ENCODE measurements around the gene CENPS. TPM values are rescaled to one million over a fixed set of nuclear protein-coding genes. Genes with fewer than 3 reads are reported as not detected.
"Not testable (repeated sequence)": the region's sequence is repeated elsewhere in the genome, so short reads cannot be mapped to it uniquely, and the experiment has no call there.

The CENPS gene
- total and polyA plus RNA-seq, 2 experiments from 2014 or later = 8.8 to 21.1 TPM

DNA sequence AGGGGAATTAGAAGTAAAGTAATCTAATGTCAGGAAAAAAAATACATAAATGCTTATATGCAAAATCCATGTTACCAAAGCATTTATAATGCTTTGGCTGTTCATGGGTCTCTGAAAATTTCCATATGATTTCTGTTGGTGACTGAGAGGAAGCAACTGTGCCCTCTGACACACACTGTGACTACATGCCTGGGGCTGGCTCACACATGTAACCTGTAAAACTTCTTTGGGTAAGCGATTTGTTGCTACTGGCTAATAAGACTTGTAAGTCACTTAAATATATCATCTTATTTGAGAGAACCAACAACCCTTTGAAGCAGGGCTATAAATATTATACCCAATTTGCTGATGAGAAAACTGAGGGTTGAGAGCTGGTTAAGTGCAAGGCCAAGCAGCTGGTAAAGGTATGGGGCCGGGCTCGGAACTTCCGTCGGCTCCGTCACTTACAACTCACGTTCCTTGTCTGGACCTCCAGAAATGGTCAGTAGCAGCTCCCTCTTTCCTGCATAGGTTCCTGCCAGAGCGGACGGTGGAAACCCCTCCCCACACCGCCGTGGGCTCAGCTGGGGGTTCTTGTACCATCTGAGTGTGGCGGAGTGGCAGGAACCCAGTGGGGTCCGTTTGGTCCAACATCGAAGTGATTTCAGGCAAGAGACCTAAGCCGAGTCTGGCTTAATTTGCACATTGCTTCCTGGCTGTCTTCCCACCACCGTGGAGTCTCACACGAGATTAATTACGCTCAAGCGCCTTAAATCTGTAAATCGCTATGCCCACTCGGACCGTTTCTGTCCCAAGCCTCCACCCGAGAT is 41.4 kb downstream of the CENPS start:
- peaks cover 36% of the 10 kb centered on the region for H3K79me2 ChIP-seq
- H3K27ac ChIP-seq = peak overlapping the region; percentile 65
- H3K9me2 ChIP-seq (replicated peaks; ENCODE audit: insufficient read depth) = no peaks in the 10 kb centered on the region
- H3K27me3 ChIP-seq = no peaks in the 10 kb centered on the region
- no peak for TF ChIP-seq EZH2 (IDR thresholded peaks at IDR 0.05; ENCODE audit: borderline replicate concordance)
- TF ChIP-seq, protein P1, sequence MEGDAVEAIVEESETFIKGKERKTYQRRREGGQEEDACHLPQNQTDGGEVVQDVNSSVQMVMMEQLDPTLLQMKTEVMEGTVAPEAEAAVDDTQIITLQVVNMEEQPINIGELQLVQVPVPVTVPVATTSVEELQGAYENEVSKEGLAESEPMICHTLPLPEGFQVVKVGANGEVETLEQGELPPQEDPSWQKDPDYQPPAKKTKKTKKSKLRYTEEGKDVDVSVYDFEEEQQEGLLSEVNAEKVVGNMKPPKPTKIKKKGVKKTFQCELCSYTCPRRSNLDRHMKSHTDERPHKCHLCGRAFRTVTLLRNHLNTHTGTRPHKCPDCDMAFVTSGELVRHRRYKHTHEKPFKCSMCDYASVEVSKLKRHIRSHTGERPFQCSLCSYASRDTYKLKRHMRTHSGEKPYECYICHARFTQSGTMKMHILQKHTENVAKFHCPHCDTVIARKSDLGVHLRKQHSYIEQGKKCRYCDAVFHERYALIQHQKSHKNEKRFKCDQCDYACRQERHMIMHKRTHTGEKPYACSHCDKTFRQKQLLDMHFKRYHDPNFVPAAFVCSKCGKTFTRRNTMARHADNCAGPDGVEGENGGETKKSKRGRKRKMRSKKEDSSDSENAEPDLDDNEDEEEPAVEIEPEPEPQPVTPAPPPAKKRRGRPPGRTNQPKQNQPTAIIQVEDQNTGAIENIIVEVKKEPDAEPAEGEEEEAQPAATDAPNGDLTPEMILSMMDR (IDR thresholded peaks at IDR 0.05; ENCODE audit: poor library complexity) = no peak
- TF ChIP-seq EZH2phosphoT487 (IDR thresholded peaks at IDR 0.05; ENCODE audit: low read depth, severe bottlenecking, unreplicated experiment) = no peak
- DNase-seq (ENCODE audit: low spot score) = no peak
- peak overlapping the region; percentile 85 for H2AFZ ChIP-seq
- no peaks in the 10 kb centered on the region for H4K20me1 ChIP-seq (ENCODE audit: insufficient read depth, poor library complexity, severe bottlenecking)
- peak overlapping the region; percentile 70 for H3K4me3 ChIP-seq
- 6% methylated on average over 21 of the region's 23 CpGs for WGBS (ENCODE audit: low lambda C conversion rate, missing lambda C conversion rate)
- peaks cover 15% of the 10 kb centered on the region for H3K4me1 ChIP-seq (ENCODE audit: insufficient read depth)
- no peaks in the 10 kb centered on the region for H3K9me3 ChIP-seq (ENCODE audit: low read depth)
- peak overlapping the region; percentile 91 for H3K4me2 ChIP-seq
- H3K36me3 ChIP-seq (replicated peaks; ENCODE audit: insufficient read depth, low read depth) = no peaks in the 10 kb centered on the region

DNA sequence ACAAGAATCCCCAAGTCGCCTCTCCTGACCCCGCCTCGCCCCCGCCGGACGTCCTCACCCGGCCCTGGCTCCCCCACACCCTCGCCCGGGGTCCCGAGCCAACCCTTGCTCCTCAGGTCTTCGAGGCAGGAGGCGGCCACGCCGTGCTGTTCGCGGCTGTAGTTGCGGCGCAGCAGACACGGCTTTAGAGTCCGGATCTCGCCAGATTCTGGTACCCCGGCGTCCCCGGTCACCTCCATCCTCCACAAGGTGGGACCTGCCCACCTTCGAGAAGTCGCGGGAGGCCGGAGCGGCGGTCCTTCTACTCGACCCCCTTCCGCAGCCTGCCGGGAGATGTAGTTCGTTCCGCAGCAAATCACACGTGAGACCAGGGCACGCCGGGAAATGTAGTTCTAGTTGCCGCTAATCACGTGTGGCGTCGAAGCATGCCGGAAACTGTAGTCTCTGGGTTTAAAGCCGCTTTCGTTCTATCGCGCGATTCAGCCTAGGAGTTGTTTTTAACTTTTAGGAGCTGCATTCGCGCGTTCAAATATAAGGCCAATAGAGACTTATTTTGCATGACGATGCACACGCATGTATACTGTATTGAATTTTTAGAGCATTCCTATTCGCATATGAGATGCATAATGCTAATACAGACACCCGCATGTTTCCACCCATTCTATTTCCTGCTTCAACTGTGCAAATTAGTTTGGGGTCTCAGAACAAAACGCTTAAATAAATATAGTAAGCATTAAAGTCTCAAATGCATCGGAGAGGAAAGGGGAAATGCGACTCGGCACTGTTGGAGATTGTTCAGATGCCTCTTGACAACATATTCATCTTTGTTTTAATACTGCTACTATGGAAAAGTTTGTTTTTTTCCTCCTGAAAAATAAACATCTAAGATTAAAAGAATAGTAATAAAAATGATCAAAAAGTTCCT is 42.2 kb downstream of the CENPS start, which contains the start of gene DFFA:
TSS of gene DFFA (minus strand) at position 310 of the 925 bp plus-strand sequence. CDS start at position 239, 71 bp downstream.
- Histone ChIP-seq H3K9me2 (replicated peaks; ENCODE audit: insufficient read depth) (no peaks in the 10 kb centered on the region), H3K27ac (peak within 1 kb of the TSS; percentile 65), H3K4me2 (peak within 1 kb of the TSS; percentile 91), H3K36me3 (replicated peaks; ENCODE audit: insufficient read depth, low read depth) (no peaks in the 10 kb centered on the region), H2AFZ (peak within 1 kb of the TSS; percentile 85), H4K20me1 (ENCODE audit: insufficient read depth, poor library complexity, severe bottlenecking) (no peaks in the 10 kb centered on the region), H3K27me3 (no peaks in the 10 kb centered on the region), H3K79me2 (peaks cover 45% of the 10 kb centered on the region), H3K4me3 (peak within 1 kb of the TSS; percentile 70), H3K9me3 (ENCODE audit: low read depth) (no peaks in the 10 kb centered on the region), H3K4me1 (ENCODE audit: insufficient read depth) (peaks cover 15% of the 10 kb centered on the region)
- no peak for TF ChIP-seq EZH2phosphoT487 (IDR thresholded peaks at IDR 0.05; ENCODE audit: low read depth, severe bottlenecking, unreplicated experiment)
- TF ChIP-seq, protein P1 (IDR thresholded peaks at IDR 0.05; ENCODE audit: poor library complexity) = no peak
- no peak for TF ChIP-seq EZH2 (IDR thresholded peaks at IDR 0.05; ENCODE audit: borderline replicate concordance)
- WGBS (ENCODE audit: low lambda C conversion rate, missing lambda C conversion rate) = 4% methylated on average over 59 of the region's 59 CpGs
- peak; percentile 96 for DNase-seq (ENCODE audit: low spot score)

DNA sequence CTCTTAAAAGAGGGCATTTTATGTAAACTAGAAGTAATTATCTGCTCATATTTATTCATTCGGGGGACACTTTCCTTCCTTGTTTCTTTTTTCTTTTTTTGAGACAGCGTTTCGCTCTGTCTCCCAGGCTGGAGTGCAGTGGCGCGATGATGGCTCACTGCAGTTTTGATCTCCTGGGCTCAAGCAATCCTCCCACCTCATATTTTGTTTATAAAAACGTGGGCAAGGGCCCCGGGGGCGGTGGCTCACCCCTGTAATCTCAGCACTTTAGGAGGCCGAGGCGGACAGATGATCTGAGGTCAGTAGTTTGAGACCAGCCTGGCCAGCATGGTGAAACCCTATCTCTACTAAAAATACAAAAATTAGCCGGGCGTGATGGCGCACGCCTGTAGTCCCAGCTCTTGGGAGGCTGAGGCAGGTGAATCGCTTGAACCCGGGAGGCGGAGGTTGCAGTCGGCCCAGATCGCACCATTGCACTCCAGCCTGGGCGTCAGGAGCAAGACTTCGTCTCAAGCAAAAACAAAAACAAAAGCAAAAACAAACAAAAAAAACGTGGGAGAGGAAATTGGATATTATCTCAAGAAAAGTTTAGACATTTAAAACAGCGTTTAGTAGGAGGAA is 43.0 kb downstream of the CENPS start:
- Histone ChIP-seq H3K79me2 (peaks cover 53% of the 10 kb centered on the region), H3K4me1 (ENCODE audit: insufficient read depth) (peaks cover 15% of the 10 kb centered on the region), H3K9me2 (replicated peaks; ENCODE audit: insufficient read depth) (no peaks in the 10 kb centered on the region), H3K9me3 (ENCODE audit: low read depth) (no peaks in the 10 kb centered on the region), H3K27ac (no peak overlapping the region), H4K20me1 (ENCODE audit: insufficient read depth, poor library complexity, severe bottlenecking) (no peaks in the 10 kb centered on the region), H3K27me3 (no peaks in the 10 kb centered on the region), H3K4me3 (no peak overlapping the region), H2AFZ (peak overlapping the region; percentile 75), H3K4me2 (peak overlapping the region; percentile 71), H3K36me3 (replicated peaks; ENCODE audit: insufficient read depth, low read depth) (no peaks in the 10 kb centered on the region)
- 93% methylated on average over 23 of the region's 23 CpGs for WGBS (ENCODE audit: low lambda C conversion rate, missing lambda C conversion rate)
- no peak for DNase-seq (ENCODE audit: low spot score)
- TF ChIP-seq, protein P1 (IDR thresholded peaks at IDR 0.05; ENCODE audit: poor library complexity) = no peak
- TF ChIP-seq EZH2phosphoT487 (IDR thresholded peaks at IDR 0.05; ENCODE audit: low read depth, severe bottlenecking, unreplicated experiment) (no peak), EZH2 (IDR thresholded peaks at IDR 0.05; ENCODE audit: borderline replicate concordance) (no peak)

DNA sequence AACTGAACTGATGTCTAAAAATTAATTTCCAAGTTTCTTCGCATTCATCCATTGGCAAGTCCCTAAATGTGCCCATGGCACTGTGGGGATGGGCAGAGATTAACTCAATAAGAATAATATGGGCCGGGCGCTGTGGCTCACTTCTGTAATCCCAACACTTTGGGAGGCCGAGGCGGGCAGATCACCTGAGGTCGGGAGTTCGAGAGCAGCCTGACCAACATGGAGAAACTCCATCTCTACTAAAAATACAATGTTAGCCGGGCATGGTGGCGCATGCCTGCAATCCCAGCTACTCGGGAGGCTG is 44.0 kb downstream of the CENPS start:
- H3K27me3 ChIP-seq; DNase-seq (ENCODE audit: low spot score); H3K9me2 ChIP-seq (replicated peaks; ENCODE audit: insufficient read depth); H4K20me1 ChIP-seq (ENCODE audit: insufficient read depth, poor library complexity, severe bottlenecking); H3K27ac ChIP-seq; H3K9me3 ChIP-seq (ENCODE audit: low read depth); H3K4me3 ChIP-seq; H3K36me3 ChIP-seq (replicated peaks; ENCODE audit: insufficient read depth, low read depth): not testable (repeated sequence)
- 94% methylated on average over 10 of the region's 10 CpGs for WGBS (ENCODE audit: low lambda C conversion rate, missing lambda C conversion rate)
- peak overlapping the region; percentile 75 for H3K4me2 ChIP-seq
- H3K4me1 ChIP-seq (ENCODE audit: insufficient read depth) = peaks cover 15% of the 10 kb centered on the region
- H2AFZ ChIP-seq = peak overlapping the region; percentile 92
- H3K79me2 ChIP-seq = peaks cover 63% of the 10 kb centered on the region

Data from hepatocyte (in vitro differentiated cells).